ENCODE measurements around the gene CCDC171. TPM values are rescaled to one million over a fixed set of nuclear protein-coding genes. Genes with fewer than 3 reads are reported as not detected.
"Not testable (repeated sequence)": the region's sequence is repeated elsewhere in the genome, so short reads cannot be mapped to it uniquely, and the experiment has no call there.

CCDC171 gene
- total and polyA plus RNA-seq, 2 donors from 2014 or later: 1.2 to 5.1 TPM

- H3K36me3 ChIP-seq (ENCODE audit: control insufficient read depth in 2 of 3, insufficient read depth in 3 of 3, low read length in 3 of 3): no peaks in the 10 kb centered on the region
- intact Hi-C loops (cut with DNase I): no loop called here
- FAIRE-seq: no peak
- no peaks in the 10 kb centered on the region for H3K9me3 ChIP-seq (ENCODE audit: control insufficient read depth in 2 of 3, insufficient read depth in 1 of 3, low read length in 3 of 3)
- H3K27ac ChIP-seq (ENCODE audit: low read depth in 2 of 2, low read length in 2 of 2): no peak overlapping the region
- no peak overlapping the region for H3K9ac ChIP-seq (ENCODE audit: low read length in 3 of 3)
- H3K27me3 ChIP-seq (ENCODE audit: control insufficient read depth, insufficient read depth, low read length): no peaks in the 10 kb centered on the region
- no peak for DNase-seq
- TF ChIP-seq CTCF (IDR thresholded peaks at IDR 0.05; ENCODE audit: borderline replicate concordance, extremely low read depth, insufficient read depth): no peak
- no peak overlapping the region for H3K4me3 ChIP-seq (ENCODE audit: low read length in 3 of 3)
- H3K4me1 ChIP-seq (ENCODE audit: control insufficient read depth in 2 of 3, insufficient read depth in 2 of 3, low read depth in 1 of 3, low read length in 3 of 3): no peaks in the 10 kb centered on the region
Observed at GRCh38 chr9:15697446-15697851, 144.6 kb downstream of the CCDC171 start.

GRCh38 chr9:15699876-15700559 lies 147.2 kb downstream of the CCDC171 start:
- H3K9ac ChIP-seq (ENCODE audit: low read length in 3 of 3); H3K9me3 ChIP-seq (ENCODE audit: control insufficient read depth in 2 of 3, insufficient read depth in 1 of 3, low read length in 3 of 3); FAIRE-seq; H3K36me3 ChIP-seq (ENCODE audit: control insufficient read depth in 2 of 3, insufficient read depth in 3 of 3, low read length in 3 of 3); intact Hi-C loops (cut with DNase I); H3K4me1 ChIP-seq (ENCODE audit: control insufficient read depth in 2 of 3, insufficient read depth in 2 of 3, low read depth in 1 of 3, low read length in 3 of 3); H3K4me3 ChIP-seq (ENCODE audit: low read length in 3 of 3); DNase-seq; H3K27ac ChIP-seq (ENCODE audit: low read depth in 2 of 2, low read length in 2 of 2); H3K27me3 ChIP-seq (ENCODE audit: control insufficient read depth, insufficient read depth, low read length): not testable (repeated sequence)

GRCh38 chr9:15707000-15707399 lies 154.2 kb downstream of the CCDC171 start:
- no peak for DNase-seq
- intact Hi-C loops (cut with DNase I): no loop called here
- TF ChIP-seq CTCF (IDR thresholded peaks at IDR 0.05; ENCODE audit: borderline replicate concordance, extremely low read depth, insufficient read depth): no peak

GRCh38 chr9:15711531-15711930 lies 158.7 kb downstream of the CCDC171 start:
- H3K4me1 ChIP-seq (ENCODE audit: control insufficient read depth in 2 of 3, insufficient read depth in 2 of 3, low read depth in 1 of 3, low read length in 3 of 3): no peaks in the 10 kb centered on the region
- no peaks in the 10 kb centered on the region for H3K27me3 ChIP-seq (ENCODE audit: control insufficient read depth, insufficient read depth, low read length)
- no peak overlapping the region for H3K9ac ChIP-seq (ENCODE audit: low read length in 3 of 3)
- DNase-seq: no peak
- H3K36me3 ChIP-seq (ENCODE audit: control insufficient read depth in 2 of 3, insufficient read depth in 3 of 3, low read length in 3 of 3): no peaks in the 10 kb centered on the region
- no peak overlapping the region for H3K27ac ChIP-seq (ENCODE audit: low read depth in 2 of 2, low read length in 2 of 2)
- FAIRE-seq: no peak
- TF ChIP-seq CTCF (IDR thresholded peaks at IDR 0.05; ENCODE audit: borderline replicate concordance, extremely low read depth, insufficient read depth): no peak
- intact Hi-C loops (cut with DNase I): no loop called here
- no peaks in the 10 kb centered on the region for H3K9me3 ChIP-seq (ENCODE audit: control insufficient read depth in 2 of 3, insufficient read depth in 1 of 3, low read length in 3 of 3)
- no peak overlapping the region for H3K4me3 ChIP-seq (ENCODE audit: low read length in 3 of 3)

More at GRCh38 chr9:15707000-15707399, 154.2 kb downstream of the CCDC171 start:
- Histone ChIP-seq H3K4me1 (ENCODE audit: control insufficient read depth in 2 of 3, insufficient read depth in 2 of 3, low read depth in 1 of 3, low read length in 3 of 3) (no peaks in the 10 kb centered on the region), H3K4me3 (ENCODE audit: low read length in 3 of 3) (no peak overlapping the region), H3K27me3 (ENCODE audit: control insufficient read depth, insufficient read depth, low read length) (no peaks in the 10 kb centered on the region), H3K27ac (ENCODE audit: low read depth in 2 of 2, low read length in 2 of 2) (no peak overlapping the region), H3K36me3 (ENCODE audit: control insufficient read depth in 2 of 3, insufficient read depth in 3 of 3, low read length in 3 of 3) (no peaks in the 10 kb centered on the region), H3K9me3 (ENCODE audit: control insufficient read depth in 2 of 3, insufficient read depth in 1 of 3, low read length in 3 of 3) (no peaks in the 10 kb centered on the region), H3K9ac (ENCODE audit: low read length in 3 of 3) (no peak overlapping the region)
- no peak for FAIRE-seq

Data from kidney (tissue), 14 donors.